ENCODE measurements around the gene ZFYVE28.

ZFYVE28 gene

DNA sequence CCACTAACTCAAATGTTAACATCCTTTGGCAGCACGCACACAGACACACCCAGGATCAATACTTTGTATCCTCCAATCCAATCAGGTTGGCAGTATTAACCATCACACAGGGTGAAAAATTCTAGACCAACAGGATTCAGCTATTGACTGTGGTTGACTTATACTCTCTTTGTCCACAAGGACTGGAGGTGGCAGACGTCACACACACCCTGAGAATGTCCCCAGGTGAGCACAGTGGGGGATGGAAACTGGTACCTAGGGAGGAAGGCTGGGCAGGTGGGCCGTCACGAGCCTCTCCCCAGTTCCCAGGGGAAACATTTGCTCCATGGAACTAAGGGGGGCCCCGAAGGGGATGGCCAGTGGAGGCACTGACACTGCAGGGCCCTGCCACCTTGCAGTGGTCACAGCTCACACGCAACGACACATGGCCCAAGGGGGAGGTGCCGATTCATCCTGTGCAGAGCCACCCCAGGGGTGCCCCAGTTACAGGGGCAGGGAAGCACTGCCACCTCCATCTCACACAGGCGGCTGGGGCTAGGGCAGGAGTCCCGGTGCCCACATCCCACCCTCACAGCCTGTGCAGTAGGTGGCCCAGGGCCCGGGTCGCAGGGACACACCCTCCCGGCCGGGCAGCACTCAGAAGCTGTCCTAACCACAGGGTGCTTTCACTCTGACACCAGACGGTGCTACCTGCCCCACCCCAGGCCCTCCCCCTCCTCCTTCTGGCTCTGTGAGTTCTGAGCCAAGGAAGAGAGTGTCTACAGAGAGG, 17.4 kb downstream of the ZFYVE28 start:
- H3K4me3 ChIP-seq (ENCODE audit: low read depth, low read length), result no peak overlapping the region
- H3K9ac ChIP-seq, result no peak overlapping the region
- H3K4me1 ChIP-seq, result no peaks in the 10 kb centered on the region
- no peaks in the 10 kb centered on the region for H3K27me3 ChIP-seq (ENCODE audit: control insufficient read depth, insufficient read depth, low read length)
- no peak overlapping the region for H3K4me2 ChIP-seq (ENCODE audit: low read length)
- no peaks in the 10 kb centered on the region for H3K36me3 ChIP-seq (ENCODE audit: control insufficient read depth, insufficient read depth, low read length)
- H3K27ac ChIP-seq, result no peak overlapping the region
- no peaks in the 10 kb centered on the region for H3K79me2 ChIP-seq
- H3K9me3 ChIP-seq (ENCODE audit: control insufficient read depth, low read length), result no peaks in the 10 kb centered on the region
- H2AFZ ChIP-seq, result no peak overlapping the region
- TF ChIP-seq, protein P1, sequence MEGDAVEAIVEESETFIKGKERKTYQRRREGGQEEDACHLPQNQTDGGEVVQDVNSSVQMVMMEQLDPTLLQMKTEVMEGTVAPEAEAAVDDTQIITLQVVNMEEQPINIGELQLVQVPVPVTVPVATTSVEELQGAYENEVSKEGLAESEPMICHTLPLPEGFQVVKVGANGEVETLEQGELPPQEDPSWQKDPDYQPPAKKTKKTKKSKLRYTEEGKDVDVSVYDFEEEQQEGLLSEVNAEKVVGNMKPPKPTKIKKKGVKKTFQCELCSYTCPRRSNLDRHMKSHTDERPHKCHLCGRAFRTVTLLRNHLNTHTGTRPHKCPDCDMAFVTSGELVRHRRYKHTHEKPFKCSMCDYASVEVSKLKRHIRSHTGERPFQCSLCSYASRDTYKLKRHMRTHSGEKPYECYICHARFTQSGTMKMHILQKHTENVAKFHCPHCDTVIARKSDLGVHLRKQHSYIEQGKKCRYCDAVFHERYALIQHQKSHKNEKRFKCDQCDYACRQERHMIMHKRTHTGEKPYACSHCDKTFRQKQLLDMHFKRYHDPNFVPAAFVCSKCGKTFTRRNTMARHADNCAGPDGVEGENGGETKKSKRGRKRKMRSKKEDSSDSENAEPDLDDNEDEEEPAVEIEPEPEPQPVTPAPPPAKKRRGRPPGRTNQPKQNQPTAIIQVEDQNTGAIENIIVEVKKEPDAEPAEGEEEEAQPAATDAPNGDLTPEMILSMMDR (IDR thresholded peaks at IDR 0.05), result no peak

DNA sequence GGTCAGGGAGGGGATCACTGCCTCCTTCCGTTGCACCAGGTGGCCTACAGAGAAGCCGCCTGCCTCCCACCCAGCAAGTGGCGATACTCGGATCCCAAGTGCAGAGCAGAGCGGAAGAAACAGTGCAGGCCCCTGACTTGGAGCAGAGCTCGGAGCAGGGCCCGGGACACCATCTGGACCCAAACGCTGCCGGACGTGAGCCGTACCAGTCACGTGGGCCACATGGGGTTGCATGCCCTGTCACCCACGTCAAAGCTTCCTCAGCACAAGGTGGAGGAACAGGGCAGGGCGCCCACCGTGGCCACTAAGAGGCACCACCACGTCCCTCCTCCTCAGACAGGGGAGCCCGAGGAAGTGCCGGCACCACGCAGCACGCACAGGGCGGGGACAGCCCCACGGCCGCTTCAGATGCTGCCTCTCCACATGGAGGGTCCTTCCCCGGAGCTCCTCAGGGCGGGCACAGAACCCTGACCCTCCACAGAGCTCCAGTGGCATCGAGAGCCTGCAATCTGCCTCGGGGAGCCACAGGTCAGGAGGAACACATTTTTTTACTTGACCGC, 18.7 kb downstream of the ZFYVE28 start:
- no peaks in the 10 kb centered on the region for H3K27me3 ChIP-seq (ENCODE audit: control insufficient read depth, insufficient read depth, low read length)
- H3K9ac ChIP-seq, result no peak overlapping the region
- no peak overlapping the region for H3K27ac ChIP-seq
- no peaks in the 10 kb centered on the region for H3K36me3 ChIP-seq (ENCODE audit: control insufficient read depth, insufficient read depth, low read length)
- no peak overlapping the region for H3K4me2 ChIP-seq (ENCODE audit: low read length)
- no peaks in the 10 kb centered on the region for H3K4me1 ChIP-seq
- no peaks in the 10 kb centered on the region for H3K79me2 ChIP-seq
- H2AFZ ChIP-seq, result no peak overlapping the region
- TF ChIP-seq, protein P1 (IDR thresholded peaks at IDR 0.05), result no peak
- no peaks in the 10 kb centered on the region for H3K9me3 ChIP-seq (ENCODE audit: control insufficient read depth, low read length)
- H3K4me3 ChIP-seq (ENCODE audit: low read depth, low read length), result no peak overlapping the region

DNA sequence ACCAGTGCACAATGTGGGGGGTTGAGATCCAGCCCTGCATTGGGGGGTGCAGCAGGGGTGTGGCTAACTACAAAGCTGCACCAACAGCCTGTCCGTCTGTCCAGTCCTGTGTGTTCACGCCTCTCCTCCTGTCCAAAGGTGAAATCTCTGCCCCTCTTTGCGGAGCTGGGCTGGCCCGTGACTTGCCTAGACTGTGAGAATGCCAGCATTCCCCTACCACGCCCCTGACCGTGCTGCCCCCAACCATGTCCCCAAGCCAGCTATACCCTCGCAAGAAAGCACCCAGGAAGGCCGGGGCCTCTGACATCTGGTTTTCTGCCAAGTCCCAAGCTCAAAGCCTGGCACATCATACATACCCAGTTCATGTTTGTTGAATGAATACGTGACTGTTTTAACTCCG, 19.2 kb downstream of the ZFYVE28 start:
- Histone ChIP-seq H2AFZ (no peak overlapping the region), H3K79me2 (no peaks in the 10 kb centered on the region), H3K4me3 (ENCODE audit: low read depth, low read length) (no peak overlapping the region), H3K9ac (no peak overlapping the region), H3K9me3 (ENCODE audit: control insufficient read depth, low read length) (no peaks in the 10 kb centered on the region), H3K27ac (no peak overlapping the region), H3K36me3 (ENCODE audit: control insufficient read depth, insufficient read depth, low read length) (no peaks in the 10 kb centered on the region), H3K4me2 (ENCODE audit: low read length) (no peak overlapping the region), H3K27me3 (ENCODE audit: control insufficient read depth, insufficient read depth, low read length) (no peaks in the 10 kb centered on the region), H3K4me1 (no peaks in the 10 kb centered on the region)
- TF ChIP-seq, protein P1 (IDR thresholded peaks at IDR 0.05), result no peak

DNA sequence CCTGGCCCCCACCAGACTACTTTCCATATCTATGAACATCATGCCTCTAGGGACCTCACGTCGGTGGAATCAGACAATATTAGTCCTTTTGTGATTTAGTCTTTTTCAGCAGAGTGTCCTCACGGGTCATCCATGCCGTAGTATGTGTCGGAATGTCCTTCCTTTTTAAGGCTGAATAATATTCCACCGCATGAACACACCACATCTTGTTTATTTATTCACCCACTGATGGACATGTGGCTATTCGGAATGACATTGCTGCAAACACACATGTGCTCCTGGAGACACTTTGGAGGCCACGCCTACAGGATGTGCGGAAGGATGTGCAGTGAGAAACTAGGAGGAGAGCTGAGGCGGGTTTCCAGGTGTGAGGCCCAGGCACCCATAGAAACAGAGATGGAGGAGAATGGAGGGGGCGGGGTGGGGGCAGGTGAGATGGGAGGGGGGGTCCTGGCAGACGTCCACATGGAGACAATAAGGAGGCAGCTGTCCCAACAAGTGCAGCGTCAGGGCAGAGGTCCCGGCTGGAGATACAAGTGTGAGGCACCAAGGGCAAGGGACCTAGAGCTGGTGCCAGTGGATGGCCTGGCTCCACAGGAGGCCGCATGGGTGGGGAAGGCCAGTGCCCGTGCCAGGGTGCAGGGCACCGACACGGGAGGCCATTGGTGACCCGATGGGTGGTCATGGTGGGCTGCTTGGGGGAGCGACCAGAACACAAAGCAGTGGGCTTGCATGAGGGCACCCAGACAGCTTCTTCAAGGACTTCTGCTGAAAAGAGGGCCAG, 20.7 kb downstream of the ZFYVE28 start:
- Histone ChIP-seq H3K27me3 (ENCODE audit: control insufficient read depth, insufficient read depth, low read length) (no peaks in the 10 kb centered on the region), H3K4me1 (no peaks in the 10 kb centered on the region), H3K27ac (no peak overlapping the region), H2AFZ (no peak overlapping the region), H3K9me3 (ENCODE audit: control insufficient read depth, low read length) (no peaks in the 10 kb centered on the region), H3K4me3 (ENCODE audit: low read depth, low read length) (no peak overlapping the region), H3K4me2 (ENCODE audit: low read length) (no peak overlapping the region), H3K9ac (no peak overlapping the region), H3K79me2 (no peaks in the 10 kb centered on the region), H3K36me3 (ENCODE audit: control insufficient read depth, insufficient read depth, low read length) (no peaks in the 10 kb centered on the region)
- TF ChIP-seq, protein P1 (IDR thresholded peaks at IDR 0.05), result no peak
